GM21723 (cell line): ENCODE data around the gene CGREF1.

ENCODE experiments used
- ATAC-seq: cut with Tn5 transposase; IDR thresholded peaks from one replicate; pipeline ENCODE4 v1.9.1; 2021; ENCODE audit warnings: mild to moderate bottlenecking, moderate library complexity; ENCODE audit not compliant: unreplicated experiment

The CGREF1 gene, protein sequence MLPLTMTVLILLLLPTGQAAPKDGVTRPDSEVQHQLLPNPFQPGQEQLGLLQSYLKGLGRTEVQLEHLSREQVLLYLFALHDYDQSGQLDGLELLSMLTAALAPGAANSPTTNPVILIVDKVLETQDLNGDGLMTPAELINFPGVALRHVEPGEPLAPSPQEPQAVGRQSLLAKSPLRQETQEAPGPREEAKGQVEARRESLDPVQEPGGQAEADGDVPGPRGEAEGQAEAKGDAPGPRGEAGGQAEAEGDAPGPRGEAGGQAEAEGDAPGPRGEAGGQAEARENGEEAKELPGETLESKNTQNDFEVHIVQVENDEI

DNA sequence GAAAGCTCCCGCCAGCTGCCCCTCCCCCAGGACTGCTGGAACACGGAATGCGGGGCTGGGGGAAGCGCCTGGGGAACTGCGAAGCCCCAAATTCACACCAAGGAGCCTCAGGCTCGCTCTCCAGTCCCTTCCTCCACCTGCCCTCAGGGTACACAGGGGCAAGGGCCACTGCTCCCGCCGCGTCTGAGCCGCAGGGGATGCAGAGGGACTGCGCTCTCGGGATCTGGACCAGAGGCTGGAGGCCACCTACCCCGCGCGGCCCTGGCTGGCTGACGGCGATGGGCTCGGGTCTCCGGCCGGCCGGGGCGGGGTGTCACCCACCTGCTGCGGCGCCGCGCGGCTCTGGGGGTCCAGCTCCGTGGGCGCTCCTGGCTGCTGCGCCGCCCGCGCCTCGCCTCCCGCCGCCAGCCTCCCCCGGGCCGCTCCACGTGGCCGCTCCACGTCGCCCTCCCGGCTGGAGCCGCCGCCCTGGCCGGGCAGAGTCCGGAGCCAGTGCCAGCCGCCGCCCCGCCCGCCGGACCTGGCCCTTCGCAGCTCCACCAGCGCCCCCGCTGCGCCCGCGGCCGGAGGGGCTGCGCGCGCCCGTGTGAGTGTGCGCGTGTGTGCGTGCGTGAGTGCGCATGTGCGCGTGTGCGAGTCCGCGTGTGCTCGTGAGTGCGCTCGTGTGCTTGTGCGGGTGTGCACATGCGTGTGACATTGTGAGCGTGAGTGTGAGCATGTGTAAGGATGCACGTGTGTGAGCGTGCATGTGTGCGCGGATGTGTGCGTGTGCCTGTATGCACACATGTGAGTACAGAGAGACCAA is at the start of gene CGREF1:
Gene CGREF1, minus strand, starts transcription at position 604 of the 805 bp plus-strand sequence. CDS start 14,762 bp downstream, outside the sequence.
- ATAC-seq = no peak

DNA sequence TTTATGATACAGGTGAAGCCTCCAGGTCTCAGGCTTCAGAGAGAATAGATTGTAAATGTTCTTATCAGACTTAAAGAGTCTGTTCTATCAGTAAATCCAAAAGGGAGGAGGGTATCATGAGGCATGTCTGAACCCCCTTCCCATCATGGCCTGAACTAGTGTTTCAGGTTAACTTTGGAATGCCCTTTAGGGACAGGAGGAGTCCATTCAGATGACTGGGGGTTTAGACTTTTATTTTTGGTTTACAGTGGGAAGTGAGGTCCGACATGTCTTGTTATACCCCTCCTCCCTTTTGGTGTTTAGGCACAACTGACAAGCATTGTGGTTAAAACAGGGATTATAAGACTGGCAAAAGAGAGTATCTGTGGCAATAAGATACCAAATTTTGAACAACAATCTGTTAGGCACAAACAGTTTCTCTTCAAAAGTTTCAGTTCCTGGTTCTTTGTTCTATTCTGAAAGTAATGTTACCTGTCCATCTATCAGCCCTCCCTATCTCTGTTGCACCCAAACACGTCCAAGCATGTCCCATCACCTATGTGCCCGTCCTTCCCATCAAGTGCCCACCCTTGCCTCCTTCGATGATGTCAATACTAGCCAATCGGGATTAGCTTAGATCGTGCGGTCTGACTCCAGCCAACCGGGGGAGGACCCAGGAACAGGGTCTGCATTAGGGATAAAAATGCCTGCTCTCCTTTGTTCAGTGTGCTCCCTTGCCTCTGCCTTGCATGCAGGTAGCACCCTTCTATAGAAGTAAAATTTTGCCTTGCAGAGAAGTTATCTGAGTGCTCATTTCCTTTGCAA is 46.2 kb upstream of the CGREF1 start:
- peak; percentile 59 for ATAC-seq

DNA sequence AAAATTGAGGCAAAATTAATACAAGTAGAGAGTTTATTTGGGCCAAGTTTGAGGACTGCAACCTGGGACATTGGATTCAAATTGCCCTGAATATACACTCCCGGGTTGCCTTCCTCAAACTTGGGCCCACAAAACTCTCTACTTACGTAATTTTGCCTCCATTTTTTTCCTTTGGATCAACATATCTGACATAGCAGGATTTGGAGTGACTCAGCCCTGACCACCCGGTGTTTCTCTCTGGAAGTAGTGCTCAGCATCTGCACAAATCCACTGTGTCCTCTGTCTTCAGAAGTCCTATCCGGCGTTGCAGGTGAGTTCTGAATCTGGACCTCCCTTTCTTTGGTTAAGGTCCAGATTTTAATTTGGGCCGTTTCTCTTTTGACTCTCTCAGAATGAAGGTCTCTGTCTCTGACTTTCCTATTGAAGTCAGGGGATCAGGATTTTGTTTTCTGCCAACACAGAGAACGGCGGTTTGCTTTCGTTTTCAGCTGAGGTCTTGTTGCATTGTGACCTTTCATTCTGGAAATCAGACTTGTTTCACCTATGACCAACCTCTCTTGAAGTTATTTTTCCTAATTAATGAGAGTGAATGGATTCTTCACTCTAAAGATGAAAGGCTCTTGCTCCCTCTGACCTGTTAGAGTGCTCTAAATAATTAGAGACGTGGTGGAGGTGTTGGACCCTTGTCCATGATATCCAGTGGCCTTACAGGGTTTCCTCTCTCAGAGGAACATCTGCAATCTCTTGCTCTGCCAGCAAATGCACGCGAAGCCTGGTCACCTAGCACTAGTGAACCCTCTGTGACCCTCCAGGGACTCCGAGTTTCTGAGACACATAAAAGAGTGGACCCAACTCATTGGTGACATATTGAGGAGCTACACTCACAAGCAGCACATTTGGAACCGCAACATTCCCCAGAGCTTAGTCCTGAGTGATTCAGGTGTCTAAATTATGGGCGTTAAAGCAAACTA is 43.5 kb upstream of the CGREF1 start:
- no peak for ATAC-seq

DNA sequence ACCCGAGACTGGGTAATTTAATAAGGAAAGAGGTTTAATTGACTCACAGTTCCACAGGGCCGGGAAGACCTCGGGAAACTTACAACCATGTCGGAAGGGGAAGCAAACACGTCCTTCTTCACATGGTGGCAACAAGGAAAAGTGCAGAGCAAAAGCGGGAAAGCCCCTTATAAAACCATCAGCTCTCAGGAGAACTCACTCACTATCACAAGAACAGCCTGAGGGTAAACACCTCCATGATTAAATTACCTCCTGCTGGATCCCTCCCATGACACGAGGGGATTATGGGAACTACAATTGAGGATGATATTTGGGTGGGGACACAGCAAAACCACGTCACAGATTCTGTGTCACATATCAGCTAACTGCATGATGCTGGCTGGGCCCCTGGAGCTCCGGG is 41.3 kb upstream of the CGREF1 start:
- ATAC-seq = no peak

DNA sequence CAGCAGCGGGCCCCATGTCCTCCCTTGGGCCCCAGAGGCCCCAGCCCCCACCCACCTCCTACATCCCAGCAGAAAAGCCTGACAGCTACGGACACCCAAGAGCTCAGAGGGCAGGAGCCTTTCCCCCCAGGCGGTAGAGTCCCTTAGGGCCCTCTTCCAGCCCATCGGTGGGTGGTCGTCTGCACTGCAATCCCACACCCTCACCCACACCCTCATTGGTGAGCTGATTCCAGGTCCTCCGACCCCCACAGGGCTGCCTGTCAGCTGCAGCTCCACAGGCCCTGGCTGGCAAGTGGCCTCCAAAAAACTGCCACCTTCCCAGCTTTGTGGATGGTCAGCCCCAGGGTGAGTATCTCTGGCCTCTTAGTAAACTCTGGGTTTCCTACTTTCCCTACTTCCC is 40.3 kb upstream of the CGREF1 start:
- no peak for ATAC-seq

DNA sequence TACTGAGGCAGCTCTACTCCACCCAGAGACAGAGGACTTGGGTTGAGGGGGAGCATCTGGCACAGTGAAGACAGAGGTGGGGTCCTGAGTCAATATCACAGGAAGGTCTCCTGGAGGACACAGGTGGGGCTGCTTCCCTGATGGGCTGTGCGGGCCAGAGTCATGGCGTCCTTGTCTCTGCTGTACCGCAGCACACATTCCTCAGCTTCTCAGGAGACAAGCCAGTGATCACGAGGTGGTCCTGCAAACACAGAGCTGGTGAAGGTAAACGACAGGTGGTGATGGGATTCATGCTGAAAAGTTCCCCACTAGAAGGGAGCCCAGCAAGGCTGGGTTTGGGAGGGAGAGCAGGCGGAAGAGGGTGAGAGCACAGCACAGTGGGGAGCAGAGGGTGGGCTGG is 39.5 kb upstream of the CGREF1 start:
- ATAC-seq = no peak

DNA sequence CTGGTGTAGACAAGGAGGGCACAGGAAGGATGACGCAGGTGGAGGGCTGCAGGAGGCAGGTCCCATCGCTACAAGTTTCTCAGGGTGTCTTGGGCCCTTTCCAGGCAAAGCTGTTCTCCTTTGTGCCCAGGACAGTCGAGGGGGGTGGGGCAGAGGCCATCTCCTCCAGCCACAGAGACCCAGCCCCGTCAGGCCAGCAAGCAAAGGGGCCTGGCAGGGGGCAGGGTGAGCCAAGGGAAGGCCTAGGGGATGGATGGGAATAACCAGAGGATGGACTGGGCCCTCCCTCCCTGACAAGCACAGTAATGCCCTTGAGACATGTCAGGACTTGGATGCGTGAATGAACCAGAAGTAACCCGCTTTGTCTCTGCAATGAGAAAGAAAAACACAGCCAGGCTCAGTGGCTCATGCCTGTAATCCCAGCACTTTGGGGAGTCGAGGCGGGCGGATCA is 36.2 kb upstream of the CGREF1 start:
- ATAC-seq = no peak

DNA sequence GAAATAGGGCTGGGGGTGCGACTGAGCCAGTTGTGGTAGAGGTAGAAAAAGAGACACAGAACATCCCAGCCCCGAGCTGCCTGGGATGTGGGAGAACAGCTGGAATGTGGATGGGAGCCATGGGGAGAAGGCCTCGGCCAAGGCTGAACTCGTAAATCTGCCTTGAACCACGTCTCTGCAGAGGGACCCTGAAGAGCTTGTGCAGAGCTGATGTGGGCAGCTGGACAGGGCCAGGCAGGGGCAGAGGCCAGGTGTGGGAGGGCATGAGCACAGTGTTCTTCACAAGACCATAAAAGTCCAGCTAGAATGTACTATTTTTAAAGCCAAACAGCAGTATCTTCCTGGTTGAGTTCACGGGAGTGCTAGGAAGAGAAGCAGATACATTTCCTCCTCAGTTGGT is 35.6 kb upstream of the CGREF1 start:
- no peak for ATAC-seq

DNA sequence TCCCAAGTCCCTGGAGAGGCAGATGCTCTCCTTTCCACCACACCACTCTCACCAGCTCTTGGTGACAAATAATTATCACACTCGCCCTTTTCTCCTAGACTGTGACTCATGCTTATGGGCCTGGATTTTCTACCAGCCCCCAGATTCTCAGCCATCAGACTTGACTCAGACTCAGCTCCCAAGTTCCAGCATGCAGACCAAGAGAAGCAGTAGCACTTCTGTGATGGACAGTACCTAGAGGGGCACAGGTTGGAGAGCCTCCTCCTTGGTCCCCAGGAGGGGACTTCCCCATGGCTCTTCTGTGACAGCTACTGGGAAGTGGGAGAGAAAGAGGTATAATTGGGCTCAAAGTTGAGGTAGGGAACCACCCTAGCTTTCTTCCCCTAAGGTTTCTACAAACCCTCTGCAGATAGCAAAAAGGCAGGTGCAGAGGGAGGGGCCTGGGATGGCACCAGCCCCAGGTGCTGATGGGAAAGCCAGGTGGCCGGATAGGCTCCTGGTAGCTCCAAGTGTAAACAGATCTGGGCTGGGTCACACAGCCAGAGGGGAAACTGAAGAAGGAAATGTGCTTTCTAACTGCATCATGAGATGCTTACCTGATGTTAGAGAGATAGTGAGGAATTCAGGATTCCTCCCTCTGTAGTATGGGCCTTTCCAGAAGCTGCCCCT is 34.0 kb upstream of the CGREF1 start:
- ATAC-seq = no peak

DNA sequence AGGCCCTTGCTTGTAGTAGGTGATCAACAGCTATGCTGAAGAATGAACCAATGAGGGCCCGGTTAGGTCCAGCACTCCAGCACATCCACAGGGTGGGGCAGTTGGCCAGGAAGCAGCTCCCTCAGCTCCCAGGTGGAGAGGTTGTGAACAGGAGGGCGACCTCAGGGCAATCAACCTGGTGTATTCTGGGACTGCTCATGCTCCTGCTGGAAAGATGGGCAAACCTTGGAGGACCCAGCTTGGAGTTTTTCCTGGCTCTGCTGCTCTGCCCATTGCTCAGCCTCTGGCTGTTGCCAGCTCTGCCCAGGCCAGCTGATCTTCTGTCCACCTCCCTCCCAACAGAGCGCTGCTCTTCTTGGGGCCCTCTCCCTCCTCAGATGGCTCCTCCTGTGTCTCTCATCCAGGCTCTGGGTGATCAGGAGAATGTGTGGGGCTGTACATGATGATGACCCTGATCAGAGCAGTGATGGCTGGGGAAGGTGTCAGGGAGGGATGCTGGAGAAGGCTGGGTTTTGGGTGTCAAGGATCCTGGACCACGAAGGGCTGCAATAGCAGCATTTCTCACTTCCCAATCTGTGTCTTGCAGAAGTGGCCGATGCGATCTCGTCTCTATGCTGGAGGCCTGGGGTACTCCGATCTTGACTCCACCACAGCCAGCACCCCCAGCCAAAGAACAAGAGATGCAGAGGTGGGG is 33.3 kb upstream of the CGREF1 start:
- no peak for ATAC-seq

DNA sequence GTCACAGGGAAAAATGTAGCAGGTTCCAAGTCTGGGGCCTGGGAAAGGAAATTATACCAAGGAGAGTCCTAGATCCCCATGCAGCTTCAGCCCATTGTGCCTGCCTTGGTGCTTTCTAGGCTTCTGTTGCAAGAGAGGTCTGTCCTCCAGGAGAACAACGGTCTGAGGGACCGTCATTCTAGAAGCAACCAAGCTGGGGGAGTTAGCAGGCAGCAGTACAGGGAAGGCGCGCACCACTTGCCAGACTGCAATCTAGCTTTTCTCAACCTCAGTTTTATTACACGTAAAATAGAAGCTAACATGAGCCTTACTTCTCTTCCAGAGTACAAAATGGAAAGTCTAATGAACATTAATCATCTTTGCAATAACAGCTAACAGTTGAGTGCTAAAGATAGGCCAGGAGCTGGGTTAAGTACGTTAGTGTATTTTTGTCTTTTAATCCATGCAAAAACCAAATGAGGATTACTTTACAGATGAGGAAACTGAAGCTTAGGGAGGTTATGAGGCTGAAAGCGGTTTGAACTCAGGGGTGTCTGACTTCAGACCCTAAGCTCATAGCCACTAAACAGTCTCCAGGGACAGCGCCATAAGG is 31.8 kb upstream of the CGREF1 start:
- ATAC-seq = no peak

DNA sequence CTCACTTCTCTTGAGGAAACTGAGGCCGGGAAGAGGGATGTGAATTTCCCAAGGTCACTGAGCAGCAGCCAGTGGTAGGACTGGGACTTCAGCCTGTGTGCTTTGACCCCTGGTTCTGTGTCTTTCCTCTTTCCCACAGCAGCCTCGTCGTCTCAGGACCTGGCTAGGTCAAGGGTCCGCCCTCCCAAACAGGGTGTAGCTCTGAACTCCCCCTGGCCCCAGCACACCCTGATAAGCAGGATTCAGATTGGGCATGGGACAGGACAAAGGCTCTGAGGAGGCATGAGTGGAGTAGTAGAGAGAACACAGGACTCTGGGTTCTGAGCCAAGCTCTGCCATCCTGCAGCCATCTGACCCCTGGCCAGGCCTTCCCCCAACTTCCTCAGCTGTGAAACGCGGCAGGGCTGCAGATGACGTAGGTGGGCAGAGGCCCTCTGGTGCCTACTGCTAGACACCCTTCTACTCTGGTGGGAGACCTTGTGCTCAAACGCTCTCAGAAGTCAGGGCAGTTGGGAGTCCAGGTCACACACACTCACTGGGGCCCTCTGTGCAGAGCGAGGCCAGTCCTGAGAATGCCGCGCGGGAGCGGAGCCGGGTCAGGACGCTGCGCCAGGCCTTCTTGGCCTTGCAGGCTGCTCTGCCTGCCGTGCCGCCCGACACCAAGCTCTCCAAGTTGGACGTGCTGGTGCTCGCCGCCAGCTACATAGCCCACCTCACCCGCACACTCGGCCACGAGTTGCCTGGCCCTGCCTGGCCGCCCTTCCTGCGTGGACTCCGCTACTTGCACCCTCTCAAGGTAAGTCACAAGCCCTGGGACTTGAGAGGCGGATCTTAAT is 30.9 kb upstream of the CGREF1 start:
- ATAC-seq = no peak

DNA sequence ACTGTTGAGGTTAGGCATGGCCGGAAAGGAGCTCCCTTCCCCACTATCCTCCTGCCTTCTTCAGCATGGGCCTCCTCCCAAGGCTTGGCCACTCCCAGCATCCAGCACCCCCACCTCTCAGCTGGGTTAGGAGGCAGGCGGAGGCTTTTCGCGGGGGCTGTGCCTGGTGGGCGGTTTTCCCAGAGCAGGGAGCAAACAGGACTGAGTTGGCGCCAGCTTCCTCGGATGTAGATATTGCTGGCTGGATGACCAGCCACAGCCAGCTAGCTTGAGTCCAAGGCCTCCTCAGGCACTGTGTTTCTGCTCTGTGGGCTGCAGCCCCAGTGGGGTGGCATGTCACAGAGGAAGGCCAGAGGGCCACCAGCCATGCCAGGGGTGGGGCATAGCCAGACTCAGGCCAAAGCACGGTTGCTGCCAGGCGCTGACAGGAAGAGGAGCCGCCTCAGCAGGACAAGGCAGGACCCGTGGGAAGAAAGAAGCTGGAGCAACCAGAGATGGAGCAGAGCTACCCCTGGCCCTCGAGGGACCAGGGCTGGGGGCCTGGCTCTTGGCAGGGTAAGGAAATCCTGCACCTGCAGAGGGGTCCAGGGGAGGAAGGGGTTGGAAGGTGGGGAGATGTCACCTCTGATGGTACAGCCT is 30.0 kb upstream of the CGREF1 start, which contains the start of gene TCF23:
Gene TCF23, plus strand, starts transcription at position 204 of the 639 bp plus-strand sequence. Its CDS starts 130 bp downstream, at position 334.
- no peak for ATAC-seq

DNA sequence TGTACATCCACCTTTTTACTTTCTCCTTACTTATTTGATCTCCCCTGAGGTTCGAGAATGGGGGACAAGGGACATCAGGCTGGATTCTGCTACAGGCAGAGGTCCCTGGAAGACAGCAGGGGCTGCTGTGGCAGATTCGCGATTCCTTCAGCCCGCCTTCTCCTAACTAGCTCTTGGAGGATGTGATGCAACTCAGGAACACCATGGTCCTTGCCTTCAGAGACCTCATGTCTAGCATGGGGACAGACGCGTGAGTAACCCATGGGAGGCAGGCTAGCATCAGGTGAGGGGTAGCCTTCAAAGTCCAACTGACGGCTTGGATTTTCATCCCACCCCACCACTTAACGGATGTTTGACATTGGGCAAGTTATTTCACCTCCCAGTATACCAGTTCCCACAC is 29.0 kb upstream of the CGREF1 start:
- no peak for ATAC-seq

DNA sequence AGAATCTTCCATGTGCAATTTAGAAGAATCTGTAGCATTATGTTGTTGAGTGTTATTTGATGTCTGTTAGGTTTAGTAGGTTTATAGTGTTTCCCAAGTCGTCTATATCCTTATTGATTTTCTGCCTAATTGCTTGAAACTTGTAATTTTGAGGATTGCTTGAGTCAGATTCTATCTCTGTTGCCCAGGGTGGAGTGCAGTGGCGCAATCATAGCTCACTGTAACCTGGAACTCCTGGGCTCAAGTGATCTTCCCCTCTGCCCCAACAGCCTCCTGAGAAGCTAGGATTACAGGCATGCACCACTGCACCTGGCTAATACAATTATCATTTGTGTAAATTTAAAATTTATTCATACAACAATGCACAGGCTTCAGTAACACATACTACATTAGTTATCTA is 26.8 kb upstream of the CGREF1 start:
- no peak for ATAC-seq

DNA sequence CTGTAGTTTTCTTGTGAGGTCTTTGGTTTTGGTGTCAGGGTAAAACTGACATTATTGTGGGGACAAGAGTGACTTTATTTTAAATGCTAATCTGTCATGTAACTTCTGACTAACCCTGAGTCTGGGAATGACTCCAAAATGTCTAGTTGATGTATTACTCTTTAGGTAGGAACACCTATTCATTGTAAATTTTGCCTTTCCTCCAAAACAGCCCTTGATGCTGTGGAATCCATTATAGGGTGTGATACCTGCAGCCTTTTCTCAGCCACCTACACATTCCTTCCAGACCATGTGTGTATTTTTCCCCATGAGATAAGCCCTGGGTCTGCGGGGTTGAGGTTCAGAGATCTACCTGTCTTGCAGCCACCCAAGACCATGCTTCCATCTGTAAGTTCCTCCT is 24.4 kb upstream of the CGREF1 start:
- ATAC-seq = no peak

DNA sequence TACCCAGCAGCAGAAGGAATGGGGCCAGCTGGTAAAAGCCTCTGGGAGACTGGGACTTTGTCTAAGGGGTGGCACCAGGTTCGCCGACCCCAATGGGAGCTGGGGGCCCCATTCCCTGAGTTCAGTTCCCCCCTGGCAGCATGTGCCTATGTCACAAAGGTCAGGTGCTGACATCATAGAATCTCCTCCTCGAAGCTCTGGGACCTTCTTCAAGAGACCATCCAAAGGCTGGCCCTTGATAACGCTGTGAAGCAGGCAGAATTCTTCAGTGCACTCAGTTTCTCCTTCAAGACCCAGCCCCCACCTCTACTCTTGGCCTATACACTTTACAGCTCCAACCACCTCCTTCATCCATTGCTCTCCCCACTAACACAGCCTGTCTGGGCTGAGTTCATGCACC is 20.4 kb upstream of the CGREF1 start, which contains the start of gene PRR30:
Gene PRR30, minus strand, starts transcription at position 101 of the 400 bp plus-strand sequence. CDS start 1,081 bp downstream, outside the sequence.
- no peak for ATAC-seq
